Muscle of arm (tissue), 14 donors: ENCODE data around the gene TTLL11. TPM values are rescaled to one million over a fixed set of nuclear protein-coding genes. Genes with fewer than 3 reads are reported as not detected.
A peak's percentile ranks its signal among the peaks of the same experiment; 100 is the strongest.

Experiments used
- DNase-seq: peaks from one replicate; pipeline ENCODE4 v3.0.0-alpha.2; 2013
- long read RNA-seq, 11 donors: transcript quantifications; one replicate each; lab custom pipeline, GENCODE V29; 2026
- polyA plus RNA-seq, 12 donors: library from polyadenylated mRNA; unstranded; fragments of 120-200 nt; gene quantifications; one replicate each; pipeline ENCODE4 v1.2.1, GENCODE V29; 2013; ENCODE audit not compliant: insufficient read length in 12 of 12

TTLL11 gene
- 10 to 100 TPM in 11 of 12 donors, not detected in 1; 13.0 to 36.5 (median 27.4) TPM for polyA plus RNA-seq
- long read RNA-seq, donor 1, partial matches to known transcripts, result 5 of 8 reads
- long read RNA-seq, donor 1, other reads (novel, unspliced or antisense), result 0 of 8 reads
- long read RNA-seq, donor 2, partial matches to known transcripts, result 0 of 2 reads
- long read RNA-seq, donor 2, other reads (novel, unspliced or antisense), result 0 of 2 reads
- long read RNA-seq, donor 3, partial matches to known transcripts, result 0 of 4 reads
- long read RNA-seq, donor 3, other reads (novel, unspliced or antisense), result 0 of 4 reads
- long read RNA-seq, donor 4, partial matches to known transcripts, result 0 of 2 reads
- long read RNA-seq, donor 4, other reads (novel, unspliced or antisense), result 0 of 2 reads
- long read RNA-seq, donor 5, result 0 reads
- long read RNA-seq, donor 6, partial matches to known transcripts, result 0 of 1 reads
- long read RNA-seq, donor 6, other reads (novel, unspliced or antisense), result 0 of 1 reads
- long read RNA-seq, donor 7, partial matches to known transcripts, result 0 of 3 reads
- long read RNA-seq, donor 7, other reads (novel, unspliced or antisense), result 0 of 3 reads
- long read RNA-seq, donor 8, transcript TTLL11-206 (3 exons, 1,038 nt), result major isoform, 10 of 12 reads
- long read RNA-seq, donor 8, partial matches to known transcripts, result 0 of 12 reads
- long read RNA-seq, donor 8, other reads (novel, unspliced or antisense), result 0 of 12 reads
- long read RNA-seq, donor 9, partial matches to known transcripts, result 0 of 5 reads
- long read RNA-seq, donor 9, other reads (novel, unspliced or antisense), result 0 of 5 reads
- long read RNA-seq, donor 10, transcript TTLL11-206 (3 exons, 1,038 nt), result major isoform, 7 of 12 reads
- long read RNA-seq, donor 10, transcript TTLL11-202 (4 exons, 2,012 nt), result minor isoform, 5 of 12 reads
- long read RNA-seq, donor 10, partial matches to known transcripts, result 0 of 12 reads
- long read RNA-seq, donor 10, other reads (novel, unspliced or antisense), result 0 of 12 reads
- long read RNA-seq, donor 11, partial matches to known transcripts, result 0 of 2 reads
- long read RNA-seq, donor 11, other reads (novel, unspliced or antisense), result 0 of 2 reads

DNA sequence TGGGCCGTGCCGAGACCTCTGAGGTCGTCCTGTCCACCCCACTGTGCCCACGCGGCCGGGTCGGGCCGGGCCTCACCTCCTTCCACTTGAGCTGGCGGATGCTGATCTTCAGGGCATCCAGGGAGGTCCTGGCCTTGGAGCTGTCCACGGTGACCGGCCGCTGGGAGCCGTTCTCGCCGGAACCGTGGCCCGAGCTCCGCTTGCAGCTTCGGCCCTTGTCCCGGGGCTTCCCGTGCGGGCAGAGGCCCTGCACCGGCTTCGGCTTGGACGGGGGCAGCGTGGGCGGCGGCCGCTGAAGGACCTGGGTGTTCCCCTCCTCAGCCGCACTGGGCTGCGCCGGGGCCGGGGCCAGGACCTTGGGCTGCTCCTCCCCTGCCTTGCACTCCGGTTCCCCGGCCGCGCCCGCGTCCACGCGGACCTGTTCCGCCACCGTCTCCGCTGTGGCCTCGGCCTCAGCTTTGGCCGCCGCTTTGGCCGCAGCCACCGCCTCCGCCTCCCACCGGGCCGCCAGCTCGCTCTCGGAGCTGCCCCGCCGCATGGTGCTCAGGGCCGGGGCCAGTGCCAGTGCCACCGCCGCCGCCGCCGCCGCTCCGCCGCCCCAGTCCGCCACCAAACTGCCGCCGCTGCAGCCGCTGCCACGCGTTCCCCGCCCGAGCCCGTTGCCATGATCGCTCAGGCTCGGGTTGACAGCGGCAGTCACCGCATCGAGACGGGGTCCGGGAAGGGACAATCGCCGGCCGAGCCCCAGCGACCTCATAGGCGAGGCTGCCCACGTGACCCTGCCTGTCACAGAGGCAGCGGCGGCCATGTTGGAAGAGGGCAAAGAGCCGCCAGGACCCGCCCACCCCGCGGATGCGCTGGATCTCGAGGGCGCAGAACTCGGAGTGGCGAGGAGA, at the start of gene TTLL11:
Gene TTLL11 (minus strand): TSS at position 698 of the 896 bp plus-strand sequence. CDS start 160 bp downstream, at position 538.
- DNase-seq, result peak; percentile 93

GRCh38 chr9:122141671-122142070, 48.6 kb upstream of the TTLL11 start:
- no peak for DNase-seq

DNA sequence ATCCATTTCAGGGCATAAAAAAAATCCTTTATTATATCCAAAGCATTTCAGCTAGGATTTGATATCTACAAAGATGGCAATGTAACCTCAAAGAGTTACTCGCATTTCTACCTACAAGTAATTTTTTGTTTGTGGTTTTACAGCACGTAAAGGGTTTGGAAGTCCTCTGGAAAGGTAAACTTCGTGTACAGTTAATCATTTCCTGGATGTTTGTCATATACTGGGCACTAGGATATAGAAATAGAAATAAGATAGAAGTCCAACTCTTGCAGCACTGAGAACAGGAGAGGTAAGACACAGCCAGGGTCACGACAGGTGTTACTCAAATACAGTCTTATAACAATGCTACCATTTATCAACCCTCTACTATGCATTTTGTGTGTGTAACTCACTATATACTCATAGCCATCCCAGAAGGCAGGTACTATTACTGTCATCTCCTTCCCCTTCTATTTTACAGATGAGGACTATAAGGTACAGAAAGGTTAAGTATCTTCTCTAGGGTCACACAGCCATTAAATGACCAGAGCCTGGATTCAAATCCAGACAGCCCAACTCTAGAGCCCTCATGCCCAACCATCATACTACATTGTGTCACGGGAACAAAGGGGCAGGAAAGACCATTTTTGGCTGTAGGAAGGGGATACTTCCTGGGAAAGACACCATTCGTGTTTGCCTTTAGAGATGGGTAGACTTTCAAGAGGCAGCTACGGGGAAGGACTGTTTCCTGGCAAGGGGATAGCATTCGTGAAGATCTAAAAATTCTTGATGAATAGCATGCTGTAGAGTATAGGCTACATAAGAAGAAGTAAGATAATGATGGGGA, 47.5 kb upstream of the TTLL11 start:
- DNase-seq, result no peak

DNA sequence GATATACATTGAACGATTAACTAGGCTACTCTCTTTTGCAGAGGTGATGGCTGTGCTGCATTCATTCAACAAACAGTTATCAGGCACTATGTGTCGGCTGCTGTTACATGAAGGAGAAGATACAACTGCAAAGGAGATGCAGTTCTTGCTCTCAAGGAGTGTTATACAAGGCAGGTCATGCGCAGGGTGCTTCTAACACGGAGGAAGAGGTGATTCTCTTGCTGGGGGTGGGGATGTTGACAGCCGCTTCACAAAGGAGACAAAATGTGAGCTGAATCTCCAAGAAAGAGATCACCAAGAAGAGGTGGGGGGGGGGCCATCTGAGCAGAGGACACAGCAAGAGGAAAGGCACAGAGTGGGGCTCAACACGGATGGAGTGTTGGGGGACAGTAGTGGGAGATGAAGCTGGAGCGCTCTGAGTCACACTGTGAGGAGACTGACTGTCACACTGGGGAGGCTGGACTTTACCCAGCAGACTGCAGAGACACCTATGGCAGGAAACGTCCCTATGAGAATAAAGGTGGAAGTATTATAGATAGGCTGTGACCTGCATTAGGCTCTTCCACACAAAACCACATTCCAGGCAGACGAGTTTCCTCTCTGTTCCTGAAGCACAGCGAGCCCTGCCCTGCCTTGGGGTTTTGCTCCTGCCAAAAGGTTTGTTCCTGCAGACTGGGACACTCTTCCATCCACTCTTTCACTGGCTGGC, 45.6 kb upstream of the TTLL11 start:
- DNase-seq, result no peak

- no peak for DNase-seq
Measured at GRCh38 chr9:122135529-122135859, 42.4 kb upstream of the TTLL11 start.

DNA sequence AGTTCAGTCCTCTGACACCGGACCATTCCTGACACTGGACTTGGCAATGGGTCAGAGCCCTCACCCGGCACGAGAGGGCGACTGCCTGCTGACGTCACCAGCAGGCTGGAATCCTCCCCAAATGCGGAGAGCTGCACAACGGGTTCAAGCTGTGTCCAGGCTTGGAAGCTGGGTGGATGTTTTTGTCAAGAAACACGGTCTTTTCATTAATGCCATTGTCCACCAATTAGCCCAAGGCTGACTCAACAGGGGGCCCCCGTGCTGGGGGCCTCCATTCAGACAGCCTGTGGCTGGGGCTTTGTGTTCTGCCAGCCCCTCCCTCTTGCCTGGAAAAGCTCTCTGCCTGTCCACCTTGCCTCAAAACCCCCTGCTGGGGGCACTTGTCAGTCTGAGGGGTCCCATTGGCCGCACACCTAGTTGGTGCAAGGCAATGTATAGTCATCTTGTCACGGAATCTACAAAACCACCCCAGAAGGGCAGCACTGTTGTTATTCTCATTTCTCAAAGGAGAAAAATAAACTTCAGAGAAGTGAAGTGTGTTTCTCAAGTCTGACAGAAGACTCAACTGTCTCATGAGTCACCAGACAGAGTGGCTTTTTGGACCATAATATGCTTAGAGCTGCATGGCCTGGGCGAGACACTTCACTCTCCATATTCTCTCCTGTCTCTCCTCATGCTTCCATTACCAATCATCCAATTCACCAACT, 41.9 kb upstream of the TTLL11 start:
- no peak for DNase-seq

GRCh38 chr9:122133984-122134535, 41.0 kb upstream of the TTLL11 start:
- no peak for DNase-seq

- DNase-seq, result no peak
Measured at GRCh38 chr9:122133263-122133983, 40.3 kb upstream of the TTLL11 start.

- DNase-seq, result no peak
Measured at GRCh38 chr9:122132539-122132938, 39.4 kb upstream of the TTLL11 start.

GRCh38 chr9:122131401-122132001, 38.4 kb upstream of the TTLL11 start:
- DNase-seq, result no peak

- DNase-seq, result no peak
Measured at GRCh38 chr9:122130837-122131236, 37.7 kb upstream of the TTLL11 start.

GRCh38 chr9:122129969-122130368, 36.9 kb upstream of the TTLL11 start:
- no peak for DNase-seq

GRCh38 chr9:122128969-122129343, 35.8 kb upstream of the TTLL11 start:
- no peak for DNase-seq

DNA sequence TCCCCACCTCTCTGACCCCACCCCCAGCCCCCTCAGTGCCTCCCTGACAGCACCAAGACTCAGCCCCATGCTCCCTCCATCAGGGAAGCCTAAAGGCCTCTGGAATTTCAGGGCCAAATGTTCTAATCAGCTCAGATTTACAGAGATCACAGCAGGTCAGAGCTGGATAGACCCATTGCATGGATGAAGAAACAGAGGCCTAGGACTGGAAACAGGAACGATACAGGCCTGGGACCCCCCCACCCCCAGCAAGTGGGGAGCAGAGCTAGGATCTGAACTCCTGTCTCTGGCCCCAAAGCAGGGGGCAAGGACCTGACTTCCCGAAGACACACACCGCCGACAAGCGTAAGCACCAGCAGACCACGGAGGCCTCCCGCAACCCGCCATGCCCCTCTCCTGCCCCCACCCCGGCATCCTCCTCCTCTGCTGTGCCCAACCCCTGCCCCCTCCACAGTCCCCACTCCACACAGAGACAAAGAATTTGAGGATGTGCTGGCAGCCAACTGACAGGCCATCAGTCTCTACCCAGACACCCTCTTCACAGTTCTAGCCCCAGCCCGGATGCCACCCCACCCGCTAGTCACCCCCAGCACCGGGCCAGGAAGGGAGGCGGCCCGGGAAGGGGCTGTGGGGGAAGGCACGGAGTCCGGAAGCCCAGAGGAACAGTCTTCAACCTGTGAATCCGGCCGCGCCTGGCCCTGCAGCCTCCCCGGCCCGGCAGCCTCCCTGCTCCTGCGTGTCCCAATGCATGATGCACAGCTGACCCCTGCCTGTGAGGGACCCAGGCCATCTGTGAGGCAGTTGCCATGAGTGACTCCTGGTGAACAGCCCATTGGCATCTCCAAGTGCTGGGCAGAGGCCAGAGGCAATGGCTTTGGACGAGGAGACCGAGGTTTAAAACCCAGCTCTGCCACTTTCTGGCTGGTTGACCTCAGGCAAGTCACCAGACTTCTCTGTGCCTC, 35.2 kb upstream of the TTLL11 start:
- no peak for DNase-seq

- no peak for DNase-seq
Measured at GRCh38 chr9:122127396-122127798, 34.3 kb upstream of the TTLL11 start.
